Activated CD8-positive, alpha-beta memory T cell treated with anti-CD3 and anti-CD28 coated beads, Interleukin-2, amount 50 U/mL, for 1 hour (primary cell): Measurements from ENCODE around the gene PDILT.

Experiments used
- DNase-seq: peaks from one replicate; pipeline ENCODE4 v3.0.0-alpha.2; 2020; ENCODE audit errors: extremely low read depth

Gene PDILT

GRCh38 chr16:20401475-20402016 lies 3.0 kb downstream of the PDILT start:
- no peak for DNase-seq

- no peak for DNase-seq
Observed at GRCh38 chr16:20401066-20401465, 3.5 kb downstream of the PDILT start.

- DNase-seq, result no peak
Observed at GRCh38 chr16:20399185-20399584, 5.4 kb downstream of the PDILT start.

- DNase-seq, result no peak
Observed at GRCh38 chr16:20398603-20399002, 5.9 kb downstream of the PDILT start.

GRCh38 chr16:20397468-20398074 lies 7.0 kb downstream of the PDILT start:
- DNase-seq, result no peak

GRCh38 chr16:20396846-20397467 lies 7.6 kb downstream of the PDILT start:
- no peak for DNase-seq

- no peak for DNase-seq
Observed at GRCh38 chr16:20395946-20396345, 8.6 kb downstream of the PDILT start.

GRCh38 chr16:20393801-20394577 lies 10.5 kb downstream of the PDILT start:
- no peak for DNase-seq

- no peak for DNase-seq
Observed at GRCh38 chr16:20391045-20391444, 13.5 kb downstream of the PDILT start.

GRCh38 chr16:20388854-20389253 lies 15.7 kb downstream of the PDILT start:
- no peak for DNase-seq

GRCh38 chr16:20387978-20388377 lies 16.6 kb downstream of the PDILT start:
- no peak for DNase-seq

- no peak for DNase-seq
Observed at GRCh38 chr16:20385844-20386832, 18.4 kb downstream of the PDILT start.

- no peak for DNase-seq
Observed at GRCh38 chr16:20383106-20384029, 21.2 kb downstream of the PDILT start.

- no peak for DNase-seq
Observed at GRCh38 chr16:20382202-20382948, 22.2 kb downstream of the PDILT start.

GRCh38 chr16:20380782-20381181 lies 23.8 kb downstream of the PDILT start:
- DNase-seq, result no peak

- no peak for DNase-seq
Observed at GRCh38 chr16:20377181-20377580, 27.4 kb downstream of the PDILT start.

GRCh38 chr16:20372701-20373100 lies 31.8 kb downstream of the PDILT start:
- no peak for DNase-seq

GRCh38 chr16:20369452-20370054 lies 35.0 kb downstream of the PDILT start:
- DNase-seq, result no peak

- DNase-seq, result no peak
Observed at GRCh38 chr16:20364051-20364450, 40.5 kb downstream of the PDILT start.
